Mucosa of stomach (tissue), 1 donor: Measurements from ENCODE around the gene CYP1B1.

ENCODE experiments used
- H3K27me3 ChIP-seq: one replicate; pipeline ENCODE4 v1.7.0; 2013; ENCODE audit warnings: mild to moderate bottlenecking, low read length; ENCODE audit not compliant: control insufficient read depth, insufficient read depth
- H3K36me3 ChIP-seq: one replicate; pipeline ENCODE4 v1.7.0; 2013; ENCODE audit warnings: low read length; ENCODE audit not compliant: control insufficient read depth, insufficient read depth
- H3K4me1 ChIP-seq: one replicate; pipeline ENCODE4 v1.7.0; 2013; ENCODE audit warnings: mild to moderate bottlenecking, low read length; ENCODE audit not compliant: control insufficient read depth, insufficient read depth
- H3K4me3 ChIP-seq: one replicate; pipeline ENCODE4 v1.7.0; 2013; ENCODE audit warnings: low read length
- H3K9ac ChIP-seq: one replicate; pipeline ENCODE4 v1.7.0; 2013; ENCODE audit warnings: mild to moderate bottlenecking, low read length, moderate library complexity
- H3K9me3 ChIP-seq: one replicate; pipeline ENCODE4 v1.7.0; 2013; ENCODE audit warnings: mild to moderate bottlenecking, low read length, moderate library complexity; ENCODE audit not compliant: control insufficient read depth
- donor health status: Pancreatic carcinoma.

Gene CYP1B1

DNA sequence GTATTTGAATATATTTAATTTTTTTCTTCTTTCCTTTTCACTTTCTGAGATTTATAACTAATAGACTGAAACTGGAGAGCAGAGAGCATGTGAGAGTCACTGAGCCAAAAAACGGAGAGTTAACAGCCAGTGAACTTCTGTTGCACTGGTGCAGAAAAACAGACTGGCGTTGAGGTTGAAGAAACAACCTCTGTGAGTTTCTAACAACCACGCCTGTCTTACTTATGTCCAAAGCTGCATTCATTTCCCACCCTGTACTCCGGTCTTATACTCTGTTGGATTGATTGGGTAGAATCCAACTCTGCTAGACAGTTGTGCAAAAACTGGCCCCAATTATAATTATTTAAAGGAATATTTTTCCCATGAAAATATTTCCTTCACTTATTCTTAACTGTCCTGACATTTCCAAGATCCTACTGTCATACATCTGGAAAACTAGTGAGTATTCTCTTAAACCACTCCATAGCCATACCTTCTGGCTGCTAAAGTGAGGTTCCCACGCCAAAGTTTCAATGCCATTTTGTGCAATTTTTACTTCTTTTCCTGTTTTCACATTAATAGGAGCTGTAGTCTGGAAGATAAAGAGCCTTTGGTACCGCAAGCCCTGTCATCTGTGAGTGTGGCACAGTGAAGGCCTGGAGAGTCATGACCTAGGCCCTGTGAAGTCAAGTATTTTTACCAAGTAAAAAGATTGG is 9.4 kb downstream of the CYP1B1 start:
- no peaks in the 10 kb centered on the region for H3K9me3 ChIP-seq
- no peaks in the 10 kb centered on the region for H3K27me3 ChIP-seq
- H3K9ac ChIP-seq = no peak overlapping the region
- H3K4me1 ChIP-seq = no peaks in the 10 kb centered on the region
- no peak overlapping the region for H3K4me3 ChIP-seq
- H3K36me3 ChIP-seq = no peaks in the 10 kb centered on the region

DNA sequence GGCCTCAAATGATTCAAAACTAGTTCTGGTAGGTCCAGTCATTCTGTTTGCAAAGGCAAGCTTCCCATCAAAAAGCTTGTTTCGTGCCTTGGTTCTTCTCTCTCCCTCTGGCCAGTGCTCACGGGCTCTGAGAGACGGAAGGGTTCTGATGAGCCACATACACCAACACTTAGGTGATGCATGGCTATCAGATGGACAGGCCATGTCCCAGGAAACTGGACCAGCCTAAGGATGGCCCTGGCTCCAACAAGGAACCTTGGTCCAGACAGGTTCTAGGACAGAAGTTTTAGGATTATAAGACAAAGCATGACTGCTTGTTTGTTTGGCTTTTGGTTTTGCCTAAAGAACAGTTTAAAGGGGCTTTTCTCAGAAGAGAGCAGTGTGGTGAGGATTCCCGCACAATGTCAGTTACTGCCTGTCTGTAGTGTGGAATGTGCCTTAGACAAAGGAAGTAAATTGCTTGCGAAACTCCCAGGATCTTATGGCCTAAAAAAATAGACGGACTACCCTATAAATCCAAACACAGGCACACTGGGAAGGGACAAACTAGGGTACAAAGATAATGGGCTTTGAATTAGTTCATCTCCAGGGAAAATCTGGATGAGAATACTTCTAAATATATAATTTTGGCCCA is 10.3 kb downstream of the CYP1B1 start:
- Histone ChIP-seq H3K9me3 (no peaks in the 10 kb centered on the region), H3K36me3 (no peaks in the 10 kb centered on the region), H3K4me3 (no peak overlapping the region), H3K4me1 (no peaks in the 10 kb centered on the region), H3K9ac (no peak overlapping the region), H3K27me3 (no peaks in the 10 kb centered on the region)

DNA sequence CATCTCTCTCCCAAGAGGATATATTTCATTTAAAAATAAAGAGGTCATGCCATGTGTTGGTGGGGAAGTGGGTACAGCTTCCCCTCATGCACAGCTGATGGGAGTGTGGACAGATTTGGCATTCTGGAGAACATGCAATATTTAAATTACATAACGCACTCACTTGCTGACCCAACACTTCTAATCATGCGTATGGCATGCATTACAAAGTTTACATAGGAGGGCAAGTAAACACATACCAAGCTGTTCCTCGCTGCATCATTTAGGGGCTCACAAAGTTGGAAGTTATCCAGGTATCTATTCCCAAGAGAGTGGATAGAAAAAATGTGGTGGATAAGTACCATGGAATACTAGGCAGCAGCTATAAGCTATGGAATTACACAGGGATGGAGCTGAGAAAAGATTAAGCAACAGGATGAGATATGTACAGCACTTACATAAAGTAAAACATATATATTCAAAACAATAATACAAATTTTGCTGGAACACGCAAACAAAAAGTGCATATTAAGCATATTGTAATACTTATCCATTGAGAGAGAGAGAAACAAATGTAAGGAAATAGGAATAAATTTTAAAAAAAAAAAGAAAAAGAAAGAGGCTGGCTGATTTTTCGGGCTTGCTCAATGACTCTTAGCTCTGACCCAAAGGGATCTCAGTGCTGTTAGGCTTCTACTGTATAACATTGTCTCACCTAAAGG is 11.0 kb downstream of the CYP1B1 start:
- Histone ChIP-seq H3K9ac (no peak overlapping the region), H3K36me3 (no peaks in the 10 kb centered on the region), H3K4me1 (no peaks in the 10 kb centered on the region), H3K9me3 (no peaks in the 10 kb centered on the region), H3K27me3 (no peaks in the 10 kb centered on the region), H3K4me3 (no peak overlapping the region)

DNA sequence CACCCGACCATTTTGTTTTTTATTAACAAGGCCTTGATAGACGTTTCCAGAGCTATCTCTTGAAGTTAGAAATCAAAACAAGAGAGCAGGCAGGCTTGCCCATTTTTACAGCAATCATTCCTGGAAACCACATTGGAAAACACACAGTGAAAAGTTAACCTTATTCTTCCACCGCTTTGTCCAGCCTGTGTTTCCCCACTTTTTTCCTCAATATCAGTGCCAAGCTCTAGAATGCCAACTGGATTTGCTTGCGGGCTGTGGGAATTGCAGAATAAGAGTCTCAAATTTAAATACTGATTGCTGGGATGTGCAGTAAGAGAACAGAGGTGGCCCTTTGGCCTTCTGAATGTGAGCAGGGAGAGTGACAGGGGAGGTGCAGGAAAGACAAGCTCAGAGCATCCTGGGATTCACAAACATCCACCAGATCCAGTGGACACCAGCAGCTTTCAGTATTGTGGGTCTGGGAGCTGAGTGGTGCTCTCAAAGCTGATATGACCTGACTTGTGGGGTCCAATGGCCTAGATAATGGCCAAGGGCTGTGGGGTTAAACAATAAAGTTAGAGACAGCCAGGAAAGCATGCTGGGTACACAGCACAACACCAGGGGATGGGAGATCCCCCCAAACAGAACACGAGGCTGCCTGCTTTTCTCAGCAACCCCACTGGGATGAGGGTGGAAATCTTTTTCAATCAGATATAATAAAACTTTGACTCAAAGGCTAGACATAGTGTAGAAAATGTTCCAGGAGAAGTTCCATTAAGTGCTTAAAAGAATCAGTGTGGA is 15.5 kb downstream of the CYP1B1 start:
- H3K4me3 ChIP-seq = no peak overlapping the region
- H3K27me3 ChIP-seq = no peaks in the 10 kb centered on the region
- no peaks in the 10 kb centered on the region for H3K9me3 ChIP-seq
- H3K36me3 ChIP-seq = no peaks in the 10 kb centered on the region
- H3K4me1 ChIP-seq = no peaks in the 10 kb centered on the region
- H3K9ac ChIP-seq = no peak overlapping the region

DNA sequence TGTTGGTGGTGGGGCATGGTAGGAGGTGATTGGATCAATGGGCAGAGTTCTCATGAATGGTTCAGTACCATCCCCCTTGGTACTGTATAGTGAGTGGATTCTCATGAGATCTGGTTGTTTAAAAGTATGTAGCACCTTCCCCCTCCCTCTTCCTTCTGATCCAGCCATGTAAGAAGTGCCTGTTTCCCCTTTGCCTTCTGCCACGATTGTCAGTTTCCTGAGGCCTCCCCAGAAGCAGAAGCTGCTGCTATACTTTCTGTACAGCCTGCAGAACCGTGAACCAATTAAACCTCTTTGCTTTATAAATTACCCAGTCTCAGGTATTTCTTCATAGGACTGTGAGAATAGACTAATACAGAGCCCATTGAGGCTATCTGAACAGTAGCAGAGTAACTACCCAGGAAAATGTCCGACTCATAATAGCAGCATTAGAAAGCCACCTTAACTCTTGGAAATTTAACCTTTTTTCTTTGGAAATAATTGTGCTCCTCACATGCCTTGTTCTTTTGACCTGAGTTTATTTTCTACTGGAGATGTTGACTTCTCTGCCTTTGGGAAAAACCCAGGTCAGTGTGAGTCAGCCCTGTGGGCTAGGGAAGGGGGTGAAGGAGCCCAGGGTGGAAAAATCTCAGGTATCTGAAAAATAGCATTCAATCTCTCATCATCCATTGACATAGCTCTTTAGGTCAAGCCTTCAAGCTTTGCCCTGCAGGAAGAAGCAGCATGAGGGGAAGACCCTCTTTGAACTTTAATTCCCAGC is 18.1 kb downstream of the CYP1B1 start:
- H3K4me1 ChIP-seq = no peaks in the 10 kb centered on the region
- H3K4me3 ChIP-seq = no peak overlapping the region
- no peaks in the 10 kb centered on the region for H3K36me3 ChIP-seq
- no peak overlapping the region for H3K9ac ChIP-seq
- H3K27me3 ChIP-seq = no peaks in the 10 kb centered on the region
- no peaks in the 10 kb centered on the region for H3K9me3 ChIP-seq

DNA sequence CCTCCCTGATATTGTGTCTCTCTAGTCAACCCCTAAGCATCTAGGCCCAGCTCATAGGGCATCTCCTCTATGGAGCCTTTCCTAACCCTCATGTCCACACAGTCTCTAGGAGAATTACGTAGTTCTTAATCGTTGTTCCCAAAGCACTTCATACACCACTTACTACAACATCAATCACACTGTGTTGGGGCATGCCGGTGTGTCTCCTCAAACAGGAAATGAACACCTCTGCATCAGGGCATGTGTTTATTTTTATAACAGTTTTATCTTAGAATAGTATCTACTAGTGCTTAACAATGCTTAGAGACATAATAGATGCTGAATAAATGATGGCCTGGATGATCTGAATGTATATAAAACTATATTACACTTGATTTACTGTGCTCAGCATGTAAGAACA is 19.7 kb downstream of the CYP1B1 start:
- no peak overlapping the region for H3K9ac ChIP-seq
- no peaks in the 10 kb centered on the region for H3K27me3 ChIP-seq
- no peaks in the 10 kb centered on the region for H3K36me3 ChIP-seq
- H3K9me3 ChIP-seq = no peaks in the 10 kb centered on the region
- H3K4me3 ChIP-seq = no peak overlapping the region
- H3K4me1 ChIP-seq = no peaks in the 10 kb centered on the region

DNA sequence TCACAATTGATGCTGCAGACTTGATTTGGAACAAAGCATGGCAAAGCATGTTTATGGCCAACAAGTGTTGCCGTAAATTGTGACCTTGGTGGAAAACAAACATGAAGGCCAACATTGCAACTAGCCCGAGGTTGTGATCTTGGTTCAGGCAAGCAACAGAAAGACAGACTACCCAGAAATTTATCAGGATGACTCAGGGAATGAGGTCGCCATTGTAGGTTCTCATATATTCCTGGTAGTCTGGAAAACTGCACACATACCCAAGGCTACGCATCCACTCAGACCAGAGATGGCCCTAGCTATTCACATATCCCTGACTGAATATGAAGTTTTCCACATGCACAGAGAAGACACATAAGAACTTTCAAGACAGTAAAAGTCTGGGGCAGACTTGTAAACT is 30.1 kb downstream of the CYP1B1 start:
- Histone ChIP-seq H3K9ac (no peak overlapping the region), H3K9me3 (no peaks in the 10 kb centered on the region), H3K36me3 (no peaks in the 10 kb centered on the region), H3K27me3 (no peaks in the 10 kb centered on the region), H3K4me1 (no peaks in the 10 kb centered on the region), H3K4me3 (no peak overlapping the region)

DNA sequence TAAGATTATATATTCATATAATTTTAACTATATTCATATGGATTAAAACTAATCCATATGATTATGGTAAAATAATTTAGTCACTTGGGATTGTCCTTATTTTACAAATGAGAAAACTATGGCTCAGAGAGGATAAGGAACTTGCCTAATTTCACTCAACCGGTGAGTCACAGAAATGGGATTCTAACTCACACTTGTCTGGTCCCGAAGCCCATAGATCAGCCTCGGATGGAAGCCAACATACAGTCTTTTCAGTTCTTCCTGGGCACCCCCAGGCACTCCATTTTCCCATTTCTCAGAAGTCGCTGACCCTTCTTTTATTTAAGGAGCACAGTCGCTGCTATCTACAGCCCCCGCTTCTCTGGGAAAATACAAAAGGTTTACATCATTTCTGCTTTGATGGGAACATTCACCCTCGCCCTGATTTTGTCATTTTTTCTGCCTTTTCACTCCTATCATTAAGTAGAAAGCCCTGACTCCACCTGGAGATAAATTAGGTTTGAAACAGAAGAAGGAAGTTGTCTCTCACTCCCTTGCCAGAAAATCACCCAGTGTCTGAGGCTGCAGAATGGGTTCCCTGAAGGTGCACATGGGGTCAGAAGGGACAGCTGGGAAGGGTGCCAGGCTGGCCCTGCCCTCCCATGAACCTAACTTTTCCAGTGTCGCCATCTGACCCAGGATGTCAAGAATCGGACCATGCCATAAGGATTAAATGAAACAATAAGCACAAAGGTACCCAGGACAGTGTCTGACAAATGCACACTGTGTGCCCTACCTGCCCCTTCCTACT is 36.6 kb downstream of the CYP1B1 start:
- no peaks in the 10 kb centered on the region for H3K9me3 ChIP-seq
- no peak overlapping the region for H3K9ac ChIP-seq
- no peaks in the 10 kb centered on the region for H3K4me1 ChIP-seq
- H3K4me3 ChIP-seq = no peak overlapping the region
- H3K27me3 ChIP-seq = peaks cover 17% of the 10 kb centered on the region
- H3K36me3 ChIP-seq = no peaks in the 10 kb centered on the region

DNA sequence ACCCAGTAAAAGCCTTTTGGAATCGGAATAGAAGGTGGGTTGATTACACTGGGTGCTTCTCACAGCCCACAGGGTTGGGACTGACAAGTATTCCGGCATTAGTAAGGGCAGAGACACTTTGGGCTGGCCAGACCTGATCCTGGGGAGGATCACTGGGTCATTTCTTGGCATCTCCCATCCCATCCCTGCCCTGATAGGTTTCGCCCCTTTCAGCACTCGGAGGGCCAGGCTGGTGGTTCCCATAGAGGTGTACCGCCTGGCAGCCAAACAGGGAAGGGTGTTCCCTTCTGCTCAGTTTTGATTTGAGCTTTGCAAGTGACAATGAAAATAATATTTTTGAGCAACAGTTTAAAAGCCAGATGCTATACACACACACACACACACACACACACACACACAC is 37.3 kb downstream of the CYP1B1 start:
- no peaks in the 10 kb centered on the region for H3K36me3 ChIP-seq
- H3K9me3 ChIP-seq = no peaks in the 10 kb centered on the region
- H3K9ac ChIP-seq = no peak overlapping the region
- H3K27me3 ChIP-seq = peaks cover 17% of the 10 kb centered on the region
- H3K4me1 ChIP-seq = no peaks in the 10 kb centered on the region
- H3K4me3 ChIP-seq = no peak overlapping the region

DNA sequence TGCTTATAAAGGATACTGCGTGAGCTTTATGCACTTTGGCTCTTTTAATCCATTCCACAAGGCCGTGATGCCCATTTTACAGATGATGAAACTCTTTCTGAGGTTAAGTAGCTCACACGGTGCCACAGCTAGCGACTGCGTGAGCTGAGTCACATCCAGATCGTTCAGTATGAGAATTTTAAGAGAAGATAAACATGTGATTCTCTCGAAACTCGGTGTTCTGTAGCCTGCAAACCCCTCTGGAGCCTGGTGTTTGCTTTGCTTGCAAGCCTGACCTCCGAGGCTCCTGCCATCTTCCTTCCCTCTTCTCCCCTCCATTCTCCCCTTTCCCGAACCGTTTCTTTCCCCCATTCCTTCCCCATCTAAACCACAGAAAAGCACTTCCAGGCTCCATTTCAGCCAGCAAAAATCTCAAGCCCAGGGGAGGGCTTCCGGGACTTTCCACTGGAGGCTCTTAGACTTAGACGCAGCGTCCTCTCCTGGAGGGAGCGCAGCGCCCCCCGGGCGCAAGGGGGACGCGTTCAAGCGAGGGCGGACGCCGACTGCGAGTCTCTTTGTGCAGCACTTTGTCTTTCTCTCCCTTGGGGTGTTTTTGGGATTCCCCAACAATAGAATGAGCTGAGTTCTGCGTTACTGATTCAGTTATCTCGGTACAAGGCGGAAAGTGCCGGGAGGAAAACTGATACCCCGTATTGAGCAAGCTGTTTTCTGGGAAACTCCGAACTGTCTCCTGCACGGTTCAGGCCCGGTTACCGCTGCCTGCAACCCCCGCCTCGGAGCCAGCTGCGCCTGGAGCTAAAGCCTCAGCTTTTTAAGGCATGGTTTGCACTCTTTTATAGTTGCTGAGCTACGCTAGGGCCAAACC is 38.0 kb downstream of the CYP1B1 start:
- H3K9me3 ChIP-seq = no peaks in the 10 kb centered on the region
- H3K9ac ChIP-seq = peak overlapping the region; percentile 12
- no peaks in the 10 kb centered on the region for H3K4me1 ChIP-seq
- H3K4me3 ChIP-seq = no peak overlapping the region
- no peaks in the 10 kb centered on the region for H3K36me3 ChIP-seq
- H3K27me3 ChIP-seq = peaks cover 17% of the 10 kb centered on the region
